GM12878 (cell line): ENCODE measurements around the gene ADAMTSL2.

Source experiments
- LARP7 ChIP-seq: fragments of 450-650 bp; IDR thresholded peaks from 2 replicates; pipeline ENCODE4 v1.6.1; 2017; ENCODE audit warnings: mild to moderate bottlenecking
- POLR2AphosphoS2 ChIP-seq: IDR thresholded peaks from 2 replicates; pipeline ENCODE4 v1.6.1; 2011; ENCODE audit warnings: low read depth, mild to moderate bottlenecking, low read length, improper control_type of control experiment, moderate library complexity
- TARDBP ChIP-seq: IDR thresholded peaks from 2 replicates; pipeline ENCODE4 v1.6.1; 2016; ENCODE audit warnings: borderline replicate concordance
- ZNF384 ChIP-seq: IDR thresholded peaks from 2 replicates; pipeline ENCODE4 v1.6.1; 2012; ENCODE audit warnings: low read depth, mild to moderate bottlenecking, low read length, improper control_type of control experiment, borderline replicate concordance

GRCh38 chr9:133520121-133520835, 14.2 kb upstream of the ADAMTSL2 start:
- TF ChIP-seq ZNF384 (no peak), TARDBP (no peak), POLR2AphosphoS2 (no peak), LARP7 (no peak)
